MM.1S (cell line): ENCODE data around the gene COPZ2.

ENCODE experiments used
- DNase-seq: peaks from one replicate; pipeline ENCODE4 v3.0.0-alpha.2; 2015
- H2AFZ ChIP-seq: fragments of 300-600 bp; sonication (generic); 2 replicates; pipeline ENCODE4 v1.6.0; 2016; ENCODE audit warnings: antibody characterized with exemption, low read length
- H3F3A ChIP-seq: fragments of 300-600 bp; sonication (generic); 2 replicates; pipeline ENCODE4 v1.6.1; 2016; ENCODE audit warnings: mild to moderate bottlenecking, antibody characterized with exemption, low read length, moderate library complexity, mixed read lengths; ENCODE audit not compliant: insufficient read depth
- H3K27ac ChIP-seq: fragments of 300-600 bp; sonication (generic); 2 replicates; pipeline ENCODE4 v1.5.1; 2016; ENCODE audit warnings: mild to moderate bottlenecking, low read length
- H3K27me3 ChIP-seq: fragments of 300-600 bp; sonication (generic); replicated peaks from 2 replicates; pipeline ENCODE4 v1.6.0; 2016; ENCODE audit warnings: low read length; ENCODE audit not compliant: insufficient read depth
- H3K36me3 ChIP-seq: fragments of 300-600 bp; sonication (generic); replicated peaks from 2 replicates; pipeline ENCODE4 v1.6.1; 2016; ENCODE audit warnings: mild to moderate bottlenecking, low read length, mixed read lengths; ENCODE audit not compliant: insufficient read depth
- H3K4me1 ChIP-seq: fragments of 300-600 bp; sonication (generic); 2 replicates; pipeline ENCODE4 v1.6.1; 2016; ENCODE audit warnings: low read length, mixed read lengths
- H3K4me2 ChIP-seq: fragments of 300-600 bp; sonication (generic); 2 replicates; pipeline ENCODE4 v1.6.0; 2016; ENCODE audit warnings: low read depth, low read length
- H3K4me3 ChIP-seq: fragments of 300-600 bp; sonication (generic); 2 replicates; pipeline ENCODE4 v1.5.1; 2016; ENCODE audit warnings: low read length, mixed read lengths
- H3K79me2 ChIP-seq: fragments of 300-600 bp; sonication (generic); 2 replicates; pipeline ENCODE4 v1.6.1; 2016; ENCODE audit warnings: mixed run types, low read length, mixed read lengths
- H3K9ac ChIP-seq: fragments of 300-600 bp; sonication (generic); 2 replicates; pipeline ENCODE4 v1.6.1; 2016; ENCODE audit warnings: low read length, mixed read lengths
- H3K9me2 ChIP-seq: fragments of 300-600 bp; sonication (generic); replicated peaks from 2 replicates; pipeline ENCODE4 v1.6.1; 2016; ENCODE audit warnings: mild to moderate bottlenecking, low read length, mixed read lengths; ENCODE audit not compliant: insufficient read depth
- H3K9me3 ChIP-seq: fragments of 300-600 bp; sonication (generic); replicated peaks from 2 replicates; pipeline ENCODE4 v1.6.1; 2016; ENCODE audit warnings: mild to moderate bottlenecking, low read length, mixed read lengths; ENCODE audit not compliant: insufficient read depth
- H4K20me1 ChIP-seq: fragments of 300-600 bp; sonication (generic); 2 replicates; pipeline ENCODE4 v1.6.1; 2016; ENCODE audit warnings: mild to moderate bottlenecking, low read length, moderate library complexity, mixed read lengths; ENCODE audit not compliant: insufficient read depth
- CTCF ChIP-seq: fragments of 300-600 bp; sonication (generic); IDR thresholded peaks from 2 replicates; pipeline ENCODE4 v1.5.1; 2016; ENCODE audit warnings: antibody characterized with exemption, low read length, mixed read lengths
- EZH2 ChIP-seq: fragments of 300-600 bp; sonication (generic); optimal IDR thresholded peaks from 2 replicates; pipeline ENCODE3; 2017; ENCODE audit warnings: low read depth, mild to moderate bottlenecking, antibody characterized with exemption, low read length, mixed read lengths
- EZH2phosphoT487 ChIP-seq: fragments of 300-600 bp; sonication (generic); IDR thresholded peaks from 2 replicates; pipeline ENCODE4 v1.6.1; 2018; ENCODE audit warnings: antibody characterized with exemption, low read length

The COPZ2 gene

DNA sequence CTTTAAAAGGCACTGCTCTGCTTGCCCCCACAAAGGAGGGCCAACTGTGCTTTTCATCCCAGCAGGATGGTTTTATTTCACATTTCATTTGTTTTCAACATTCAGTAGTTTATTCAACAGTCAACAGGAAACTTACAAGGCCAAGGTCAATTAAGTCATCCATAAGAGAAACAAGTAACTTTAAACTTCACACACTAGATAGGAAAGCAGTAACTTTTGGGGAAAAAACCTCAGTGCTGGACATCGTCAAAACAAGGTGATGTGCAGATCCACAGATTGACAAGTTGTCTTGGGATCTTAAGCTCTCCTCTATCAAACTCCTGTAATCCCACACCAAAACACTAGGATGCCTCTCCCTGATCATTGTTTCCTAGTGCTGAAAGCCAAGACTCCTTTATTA lies 29.1 kb upstream of the COPZ2 start:
- H3K9ac ChIP-seq, result no peak overlapping the region
- H4K20me1 ChIP-seq, result no peaks in the 10 kb centered on the region
- peaks cover 11% of the 10 kb centered on the region; the same call in 1 of the 2 replicates for H3F3A ChIP-seq
- TF ChIP-seq CTCF (no peak), EZH2phosphoT487 (no peak), EZH2 (no peak)
- peaks cover 14% of the 10 kb centered on the region for H3K79me2 ChIP-seq
- H2AFZ ChIP-seq, result no peak overlapping the region
- no peak overlapping the region for H3K4me3 ChIP-seq
- H3K36me3 ChIP-seq, result peaks cover 4% of the 10 kb centered on the region; the same call in 1 of the 2 replicates
- DNase-seq, result no peak
- no peaks in the 10 kb centered on the region for H3K9me2 ChIP-seq
- H3K4me1 ChIP-seq, result peaks cover 3% of the 10 kb centered on the region
- no peak overlapping the region for H3K4me2 ChIP-seq
- H3K27me3 ChIP-seq, result no peaks in the 10 kb centered on the region
- H3K27ac ChIP-seq, result no peak overlapping the region
- no peaks in the 10 kb centered on the region for H3K9me3 ChIP-seq

- Histone ChIP-seq H3K9me3 (no peaks in the 10 kb centered on the region), H4K20me1 (no peaks in the 10 kb centered on the region), H3K9ac (no peak overlapping the region), H3K4me3 (no peak overlapping the region), H3K79me2 (peaks cover 17% of the 10 kb centered on the region), H3K4me2 (no peak overlapping the region), H3K4me1 (peaks cover 3% of the 10 kb centered on the region), H3K36me3 (peaks cover 5% of the 10 kb centered on the region; the same call in 1 of the 2 replicates), H3K27ac (no peak overlapping the region), H3F3A (peaks cover 11% of the 10 kb centered on the region; the same call in 1 of the 2 replicates), H3K9me2 (no peaks in the 10 kb centered on the region), H3K27me3 (no peaks in the 10 kb centered on the region), H2AFZ (no peak overlapping the region)
- DNase-seq, result no peak
- TF ChIP-seq EZH2, result no peak
- no peak for TF ChIP-seq EZH2phosphoT487
- TF ChIP-seq CTCF, result no peak
Measured at GRCh38 chr17:48066192-48066591, 28.6 kb upstream of the COPZ2 start.

DNA sequence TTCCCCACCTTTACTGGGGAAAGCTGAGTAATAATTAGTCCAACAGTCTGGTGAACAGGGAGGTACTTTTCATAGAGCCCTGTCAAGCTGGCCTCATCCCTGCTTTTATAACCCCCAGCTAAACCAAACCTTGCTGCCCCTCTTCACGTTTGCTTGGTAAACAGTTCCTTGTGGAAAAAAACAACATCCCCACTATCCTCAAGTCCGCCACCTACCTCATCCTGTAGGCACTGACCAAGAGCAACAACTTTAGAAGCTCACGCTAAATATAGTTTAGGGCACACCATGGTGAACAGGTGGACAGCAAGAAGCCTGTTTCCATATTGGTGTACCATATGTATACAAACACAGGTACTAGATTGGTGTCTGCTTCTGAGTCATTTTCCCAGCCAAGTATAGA lies 27.0 kb upstream of the COPZ2 start:
- Histone ChIP-seq H3F3A (peaks cover 11% of the 10 kb centered on the region; the same call in 1 of the 2 replicates), H3K4me3 (no peak overlapping the region), H3K4me2 (no peak overlapping the region), H3K4me1 (peaks cover 3% of the 10 kb centered on the region), H3K9ac (no peak overlapping the region), H3K9me3 (no peaks in the 10 kb centered on the region), H3K27me3 (no peaks in the 10 kb centered on the region), H3K27ac (no peak overlapping the region), H2AFZ (no peak overlapping the region), H3K36me3 (peaks cover 5% of the 10 kb centered on the region; the same call in 1 of the 2 replicates), H4K20me1 (no peaks in the 10 kb centered on the region), H3K9me2 (no peaks in the 10 kb centered on the region), H3K79me2 (peaks cover 27% of the 10 kb centered on the region)
- no peak for DNase-seq
- TF ChIP-seq EZH2 (no peak), CTCF (no peak), EZH2phosphoT487 (no peak)
